HG02943 (cell line): Measurements from ENCODE around the gene NME5.
"Not testable (repeated sequence)": the region's sequence is repeated elsewhere in the genome, so short reads cannot be mapped to it uniquely, and the experiment has no call there.

Experiments used
- ATAC-seq: cut with Tn5 transposase; IDR thresholded peaks from one replicate; pipeline ENCODE4 v1.9.1; 2021; ENCODE audit warnings: mild to moderate bottlenecking, low read depth, moderate library complexity; ENCODE audit not compliant: unreplicated experiment

Gene NME5

GRCh38 chr5:138138949-138139780, at the start of gene NME5:
TSS of gene NME5 (minus strand) at chr5:138139428. CDS start at chr5:138138780, 648 bp downstream.
- no peak for ATAC-seq

- no peak for ATAC-seq
These were observed 49.4 kb upstream of the NME5 start for GRCh38 chr5:138188626-138189025.

GRCh38 chr5:138186002-138186447, 46.8 kb upstream of the NME5 start:
- no peak for ATAC-seq

GRCh38 chr5:138182808-138183207, 43.6 kb upstream of the NME5 start:
- ATAC-seq = no peak

GRCh38 chr5:138180841-138181240, 41.6 kb upstream of the NME5 start:
- ATAC-seq = no peak

- no peak for ATAC-seq
These were observed 41.1 kb upstream of the NME5 start for GRCh38 chr5:138180183-138180782.

GRCh38 chr5:138179277-138179857, 40.1 kb upstream of the NME5 start:
- no peak for ATAC-seq

GRCh38 chr5:138178516-138179276, 39.5 kb upstream of the NME5 start, which contains the start of the genes BRD8 and KIF20A:
TSS of gene BRD8 (minus strand) at chr5:138178630. CDS start at chr5:138178614, 16 bp downstream.
TSS of gene KIF20A (plus strand) at chr5:138179112. CDS start at chr5:138179681, 569 bp downstream.
- peak; percentile 81 for ATAC-seq

- ATAC-seq = no peak
These were observed 38.8 kb upstream of the NME5 start for GRCh38 chr5:138177941-138178515.

GRCh38 chr5:138170299-138170698, 31.1 kb upstream of the NME5 start:
- no peak for ATAC-seq

GRCh38 chr5:138169124-138169523, 29.9 kb upstream of the NME5 start:
- no peak for ATAC-seq

- ATAC-seq = no peak
These were observed 24.5 kb upstream of the NME5 start for GRCh38 chr5:138163721-138164120.

GRCh38 chr5:138160706-138161105, 21.5 kb upstream of the NME5 start:
- ATAC-seq = no peak

- ATAC-seq = no peak
These were observed 20.4 kb upstream of the NME5 start for GRCh38 chr5:138159666-138160065.

GRCh38 chr5:138157626-138158025, 18.4 kb upstream of the NME5 start:
- ATAC-seq = no peak

GRCh38 chr5:138155977-138156376, 16.7 kb upstream of the NME5 start:
- not testable (repeated sequence) for ATAC-seq

- no peak for ATAC-seq
These were observed 10.3 kb upstream of the NME5 start for GRCh38 chr5:138149530-138149929.

GRCh38 chr5:138148811-138149210, 9.6 kb upstream of the NME5 start:
- no peak for ATAC-seq

GRCh38 chr5:138143578-138143977, 4.3 kb upstream of the NME5 start:
- ATAC-seq = not testable (repeated sequence)

- no peak for ATAC-seq
These were observed 2.5 kb upstream of the NME5 start for GRCh38 chr5:138141734-138142133.
